NCI-H345 treated with DMSO at 0.1 percent for 48 hours (cell line): ENCODE measurements around the gene ZNF557.

Source experiments
- DNase-seq: peaks from one replicate; lab custom pipeline; 2025; ENCODE audit not compliant: unreplicated experiment; lab: John Stamatoyannopoulos, UW

ZNF557 gene

DNA sequence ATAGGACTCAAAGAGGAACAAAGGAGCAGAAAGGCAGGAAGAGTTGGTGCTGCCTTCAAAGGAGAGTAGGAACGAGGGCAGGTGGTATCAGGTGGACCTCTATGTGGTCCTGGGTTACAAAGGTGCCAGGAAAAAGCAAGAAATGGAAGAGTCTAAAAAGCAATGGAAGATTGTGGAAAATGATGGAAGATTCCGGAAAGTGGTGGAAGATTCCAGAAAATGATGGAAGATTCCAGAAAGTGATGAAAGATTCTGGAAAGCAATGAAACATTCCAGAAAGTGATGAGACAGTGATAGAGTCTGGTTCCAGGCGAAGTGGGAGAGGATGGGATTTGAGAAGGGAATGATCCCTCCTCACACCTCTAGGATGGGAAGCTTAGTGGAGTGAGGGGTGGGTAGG, 55.3 kb downstream of the ZNF557 start:
- no peak for DNase-seq

DNA sequence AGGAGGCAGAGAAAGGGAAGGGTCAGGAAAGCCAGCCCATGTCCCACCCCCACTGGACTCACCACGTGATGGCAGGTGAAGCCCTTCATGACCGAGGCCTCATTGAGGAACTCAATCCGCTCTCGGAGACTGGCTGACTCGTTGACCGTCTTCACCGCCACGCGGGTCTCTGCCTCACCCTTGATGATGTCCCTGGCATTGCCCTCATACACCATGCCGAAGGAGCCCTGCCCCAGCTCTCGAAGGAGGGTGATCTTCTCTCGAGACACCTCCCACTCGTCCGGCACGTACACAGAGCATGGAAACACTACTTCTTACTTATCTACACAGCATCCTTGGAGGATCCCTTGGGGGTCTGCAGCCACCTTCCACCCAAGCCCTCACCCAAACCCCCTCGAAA, 55.7 kb downstream of the ZNF557 start:
- no peak for DNase-seq

DNA sequence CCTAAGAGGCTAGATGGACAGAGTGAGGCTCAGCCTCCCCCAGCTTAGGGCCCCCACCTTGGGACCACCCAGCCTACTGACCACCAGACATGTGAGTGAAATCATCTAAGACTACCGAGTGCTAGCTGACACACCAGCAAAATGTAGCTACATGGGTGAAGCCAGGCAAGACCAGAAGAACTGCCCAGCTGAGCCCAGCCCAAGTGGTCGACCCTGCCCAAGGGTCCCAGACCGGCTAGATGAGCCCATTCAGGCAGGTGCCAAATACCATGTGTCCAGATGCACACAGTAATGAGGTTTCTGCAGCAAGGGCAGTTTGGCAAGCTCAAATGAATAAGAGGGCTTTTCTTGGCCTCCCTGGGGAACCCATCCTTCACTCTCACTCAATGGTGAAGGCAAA, 56.6 kb downstream of the ZNF557 start:
- no peak for DNase-seq

DNA sequence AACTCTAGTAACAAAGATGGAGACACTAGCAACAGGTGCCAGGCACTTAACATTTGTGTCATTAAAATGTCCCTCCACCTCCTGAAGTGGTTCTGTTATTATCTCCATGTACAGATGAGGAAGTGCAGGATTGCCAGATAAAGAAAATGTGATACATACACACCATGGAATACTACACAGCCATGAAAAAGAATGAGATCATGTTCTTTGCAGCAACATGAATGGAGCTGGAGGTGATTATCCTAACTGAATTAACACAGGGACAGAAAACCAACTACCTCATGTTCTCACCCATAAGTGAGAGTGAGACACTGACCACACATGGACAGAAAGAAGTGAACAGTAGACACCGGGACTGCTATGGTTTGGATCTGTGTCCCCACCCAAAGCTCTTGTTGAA, 60.5 kb downstream of the ZNF557 start:
- no peak for DNase-seq

DNA sequence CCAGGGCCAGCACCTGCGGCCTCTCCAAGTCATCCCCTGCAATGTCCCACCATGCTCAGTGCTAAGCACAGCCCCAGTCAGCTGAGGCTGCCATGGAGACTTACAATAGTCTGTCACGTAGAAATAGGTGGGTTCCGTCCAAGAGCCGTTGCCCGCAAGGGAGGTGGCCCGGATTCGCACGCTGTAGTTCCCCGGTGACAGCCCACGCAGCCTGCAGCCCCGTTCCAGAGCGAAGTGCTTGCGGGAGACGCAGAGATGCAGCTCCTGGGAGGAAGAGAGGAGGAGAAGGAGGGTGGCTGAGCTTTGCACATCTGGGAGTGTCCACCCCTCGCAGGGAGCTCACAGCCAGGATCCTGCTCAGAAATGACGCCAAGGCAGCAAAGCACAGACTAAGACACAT, 62.6 kb downstream of the ZNF557 start:
- DNase-seq = no peak

DNA sequence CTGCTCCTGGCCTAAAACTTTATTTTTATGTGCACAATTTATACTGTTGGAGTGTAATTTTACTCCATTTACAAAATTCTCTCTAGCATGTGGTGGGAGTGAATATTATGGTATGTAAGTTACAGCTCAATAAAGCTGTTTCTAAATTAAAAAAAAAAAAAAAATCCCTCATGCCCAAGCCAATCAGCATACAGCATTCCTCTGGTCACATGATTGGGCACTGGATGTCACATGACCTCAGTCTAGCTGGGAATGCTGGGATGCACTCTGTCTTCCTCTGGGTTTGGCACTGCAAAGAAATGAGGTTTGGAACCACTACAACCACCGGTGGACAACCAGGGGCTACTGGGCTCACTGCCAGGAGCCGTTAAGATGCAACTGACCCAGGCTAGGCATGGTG, 67.6 kb downstream of the ZNF557 start:
- DNase-seq = no peak
